Neuron (in vitro differentiated cells): ENCODE data around the gene HS1BP3.

Source experiments
- H2AFZ ChIP-seq: one replicate; pipeline ENCODE4 v1.6.1; 2013; ENCODE audit warnings: low read depth, mild to moderate bottlenecking, inconsistent platforms, low read length, moderate library complexity
- H3K27me3 ChIP-seq: one replicate; pipeline ENCODE4 v1.6.1; 2013; ENCODE audit warnings: low read length; ENCODE audit not compliant: insufficient read depth
- H3K36me3 ChIP-seq: one replicate; pipeline ENCODE4 v1.6.1; 2013; ENCODE audit warnings: low read length; ENCODE audit not compliant: insufficient read depth
- H3K4me1 ChIP-seq: one replicate; pipeline ENCODE4 v1.6.1; 2013; ENCODE audit warnings: low read length; ENCODE audit not compliant: insufficient read depth
- H3K4me3 ChIP-seq: 2 replicates; pipeline ENCODE4 v1.5.1; 2013; ENCODE audit warnings: mild to moderate bottlenecking, low read length, moderate library complexity
- H3K9me3 ChIP-seq: one replicate; pipeline ENCODE4 v1.6.1; 2013; ENCODE audit warnings: low read length

The HS1BP3 gene

GRCh38 chr2:20633794-20634506 lies 16.9 kb downstream of the HS1BP3 start:
- Histone ChIP-seq H3K27me3 (no peaks in the 10 kb centered on the region), H3K36me3 (no peaks in the 10 kb centered on the region), H3K9me3 (no peaks in the 10 kb centered on the region), H3K4me3 (no peak overlapping the region), H2AFZ (no peak overlapping the region), H3K4me1 (peaks cover 10% of the 10 kb centered on the region)

GRCh38 chr2:20633001-20633400 lies 17.9 kb downstream of the HS1BP3 start:
- H2AFZ ChIP-seq: no peak overlapping the region
- no peaks in the 10 kb centered on the region for H3K36me3 ChIP-seq

DNA sequence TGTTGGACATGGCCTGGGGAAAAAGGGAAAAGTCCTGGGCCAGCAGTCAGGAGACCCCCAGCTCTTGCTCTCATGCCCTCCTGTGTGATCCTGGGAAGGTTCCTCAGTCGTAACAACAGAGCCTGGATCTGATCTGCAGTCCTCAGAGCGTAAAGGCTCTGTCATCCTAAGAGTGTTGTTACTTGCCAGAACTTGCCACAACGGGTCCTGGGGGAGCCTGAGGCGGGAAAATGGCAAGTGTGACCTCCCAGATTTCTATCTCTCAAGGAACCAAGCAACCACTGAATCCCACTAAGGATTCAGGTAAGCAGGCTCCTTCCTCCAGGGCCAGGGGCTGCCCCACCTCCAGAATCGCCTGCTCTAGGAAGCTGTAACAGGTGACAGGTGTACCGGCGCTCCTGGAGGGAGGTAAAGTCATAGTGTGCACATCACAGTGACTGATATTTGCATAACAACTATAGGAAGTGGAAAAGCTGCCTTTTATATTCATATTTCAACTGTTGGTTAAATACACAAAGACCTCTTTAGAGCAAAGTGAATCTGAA lies 18.4 kb downstream of the HS1BP3 start:
- H3K4me1 ChIP-seq: peaks cover 10% of the 10 kb centered on the region
- no peak overlapping the region for H2AFZ ChIP-seq

More at GRCh38 chr2:20633001-20633400, 17.9 kb downstream of the HS1BP3 start:
- H3K27me3 ChIP-seq: no peaks in the 10 kb centered on the region
- no peak overlapping the region for H3K4me3 ChIP-seq
- peaks cover 10% of the 10 kb centered on the region for H3K4me1 ChIP-seq
- H3K9me3 ChIP-seq: no peaks in the 10 kb centered on the region

DNA sequence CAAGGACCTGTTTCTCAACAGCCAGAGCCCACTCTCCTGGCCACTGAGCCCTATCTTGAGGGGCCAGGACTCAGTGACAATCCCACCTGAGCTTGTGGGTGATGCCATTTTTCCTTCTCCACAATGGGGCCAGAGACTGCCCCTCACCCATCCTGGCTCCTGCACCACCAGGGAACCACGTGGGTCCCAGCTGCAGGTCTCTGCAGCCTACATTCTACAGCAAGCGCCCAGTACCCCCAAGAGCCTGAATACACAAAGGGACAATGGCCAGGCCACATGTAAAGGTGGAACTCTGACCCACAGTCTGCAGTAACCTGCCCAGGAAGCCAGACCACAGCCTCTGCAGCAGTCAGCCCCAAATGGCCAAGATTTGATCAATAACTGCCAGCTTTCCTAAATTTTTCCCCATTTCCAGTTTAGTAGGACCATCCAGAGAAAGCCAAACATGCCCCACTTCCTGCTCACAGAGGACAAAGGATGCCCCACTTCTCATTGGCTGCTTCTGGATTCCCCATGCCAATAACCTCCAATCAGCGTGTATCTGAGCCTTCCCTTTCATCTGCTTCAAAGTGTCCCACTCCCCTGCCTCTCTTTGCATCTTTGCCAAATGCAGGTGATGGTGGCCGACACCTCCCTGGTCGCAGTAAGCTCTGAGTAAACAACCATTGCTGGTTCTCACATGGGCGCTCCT lies 19.1 kb downstream of the HS1BP3 start:
- Histone ChIP-seq H3K27me3 (no peaks in the 10 kb centered on the region), H3K4me3 (no peak overlapping the region), H3K9me3 (no peaks in the 10 kb centered on the region), H2AFZ (no peak overlapping the region), H3K36me3 (no peaks in the 10 kb centered on the region), H3K4me1 (peaks cover 10% of the 10 kb centered on the region)

More for the DNA sequence above, 18.4 kb downstream of the HS1BP3 start:
- no peaks in the 10 kb centered on the region for H3K27me3 ChIP-seq
- H3K4me3 ChIP-seq: no peak overlapping the region
- H3K9me3 ChIP-seq: no peaks in the 10 kb centered on the region
- H3K36me3 ChIP-seq: no peaks in the 10 kb centered on the region

- H3K27me3 ChIP-seq: no peaks in the 10 kb centered on the region
- no peak overlapping the region for H3K4me3 ChIP-seq
- no peaks in the 10 kb centered on the region for H3K36me3 ChIP-seq
- no peaks in the 10 kb centered on the region for H3K9me3 ChIP-seq
- H2AFZ ChIP-seq: no peak overlapping the region
- peaks cover 10% of the 10 kb centered on the region for H3K4me1 ChIP-seq
These were observed 19.9 kb downstream of the HS1BP3 start for GRCh38 chr2:20630967-20631366.

GRCh38 chr2:20629581-20630171 lies 21.2 kb downstream of the HS1BP3 start:
- H3K9me3 ChIP-seq: no peaks in the 10 kb centered on the region
- no peaks in the 10 kb centered on the region for H3K27me3 ChIP-seq
- no peak overlapping the region for H2AFZ ChIP-seq
- peaks cover 3% of the 10 kb centered on the region for H3K4me1 ChIP-seq
- no peak overlapping the region for H3K4me3 ChIP-seq
- H3K36me3 ChIP-seq: no peaks in the 10 kb centered on the region

GRCh38 chr2:20629181-20629580 lies 21.7 kb downstream of the HS1BP3 start:
- Histone ChIP-seq H3K27me3 (no peaks in the 10 kb centered on the region), H3K36me3 (peaks cover 1% of the 10 kb centered on the region), H3K4me1 (peaks cover 3% of the 10 kb centered on the region), H3K4me3 (no peak overlapping the region), H3K9me3 (no peaks in the 10 kb centered on the region), H2AFZ (no peak overlapping the region)

DNA sequence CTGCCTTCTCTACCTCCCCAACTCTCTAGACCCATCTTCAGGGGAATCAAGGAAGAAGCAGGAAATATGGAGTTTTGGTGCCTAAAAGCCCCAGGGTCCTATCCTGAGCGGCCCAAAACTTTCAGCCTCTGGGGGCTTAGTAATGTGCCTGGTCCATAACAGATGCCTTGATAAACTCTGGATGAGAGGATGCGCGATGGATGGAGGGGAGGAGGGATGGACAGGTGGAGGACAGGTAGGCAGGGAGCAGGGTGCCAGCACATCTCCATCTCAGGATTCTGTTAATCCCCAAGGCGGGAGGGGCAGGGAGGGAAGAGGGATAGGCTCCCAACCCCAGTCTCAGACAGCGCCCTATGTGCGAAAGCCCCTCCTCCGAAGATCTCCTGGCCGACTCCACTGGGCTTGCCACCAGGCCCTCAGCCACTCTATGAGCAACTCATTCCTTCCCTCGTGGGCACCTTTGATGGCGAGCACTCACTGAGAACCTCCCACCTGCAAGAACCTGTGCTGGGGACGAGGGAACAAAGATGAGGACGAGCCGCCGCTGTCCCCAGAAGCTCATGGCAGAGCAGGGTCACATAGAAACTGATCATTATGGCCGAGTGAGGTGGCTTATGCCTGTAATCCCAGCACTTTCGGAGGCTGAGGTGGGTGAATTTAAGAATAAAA lies 23.1 kb downstream of the HS1BP3 start:
- Histone ChIP-seq H3K27me3 (no peaks in the 10 kb centered on the region), H2AFZ (no peak overlapping the region), H3K4me1 (peaks cover 7% of the 10 kb centered on the region), H3K9me3 (no peaks in the 10 kb centered on the region), H3K36me3 (peaks cover 6% of the 10 kb centered on the region), H3K4me3 (no peak overlapping the region)

GRCh38 chr2:20626698-20627513 lies 24.0 kb downstream of the HS1BP3 start:
- Histone ChIP-seq H3K27me3 (no peaks in the 10 kb centered on the region), H3K36me3 (peaks cover 6% of the 10 kb centered on the region), H3K9me3 (no peaks in the 10 kb centered on the region), H3K4me3 (no peak overlapping the region), H3K4me1 (peaks cover 7% of the 10 kb centered on the region), H2AFZ (no peak overlapping the region)

DNA sequence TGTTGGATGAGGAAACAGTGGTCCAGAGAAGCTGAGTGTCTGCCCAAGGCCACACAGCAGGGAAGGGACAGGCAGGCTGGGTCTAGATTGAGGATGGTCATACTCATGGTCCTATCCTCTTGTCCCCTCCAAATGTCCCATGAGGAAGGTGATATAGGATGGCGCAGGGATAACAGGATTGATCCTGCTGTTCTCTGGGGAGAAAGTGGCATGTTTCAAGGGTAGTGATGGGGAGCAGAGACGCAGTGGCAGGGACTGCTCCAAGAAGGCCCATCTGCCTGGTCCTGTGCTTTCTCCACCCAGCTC lies 24.6 kb downstream of the HS1BP3 start:
- Histone ChIP-seq H3K9me3 (no peaks in the 10 kb centered on the region), H3K27me3 (no peaks in the 10 kb centered on the region), H3K4me3 (no peak overlapping the region), H3K36me3 (peaks cover 6% of the 10 kb centered on the region), H2AFZ (no peak overlapping the region), H3K4me1 (peaks cover 7% of the 10 kb centered on the region)

GRCh38 chr2:20625491-20626391 lies 25.2 kb downstream of the HS1BP3 start:
- no peak overlapping the region for H3K4me3 ChIP-seq
- no peaks in the 10 kb centered on the region for H3K9me3 ChIP-seq
- H2AFZ ChIP-seq: no peak overlapping the region
- no peaks in the 10 kb centered on the region for H3K27me3 ChIP-seq
- peaks cover 7% of the 10 kb centered on the region for H3K4me1 ChIP-seq
- peaks cover 6% of the 10 kb centered on the region for H3K36me3 ChIP-seq
